ENCODE results near the gene SH3BP4.

The SH3BP4 gene

GRCh38 chr2:235088496-235088921, 136.7 kb downstream of the SH3BP4 start:
- 84% methylated on average over 10 of the region's 10 CpGs for WGBS
- Histone ChIP-seq H3K4ac (ENCODE audit: low read depth in 1 of 2, low read length in 2 of 2) (no peak overlapping the region), H3K4me2 (ENCODE audit: low read length, poor library complexity, severe bottlenecking) (no peak overlapping the region), H2BK12ac (ENCODE audit: low read length in 2 of 2) (no peak overlapping the region), H3K4me3 (ENCODE audit: insufficient read depth in 1 of 2, low read depth in 1 of 2, low read length in 2 of 2) (peak overlapping the region in 1 of 2 experiments; percentile 65), H2BK15ac (ENCODE audit: low read depth, poor library complexity, severe bottlenecking) (no peak overlapping the region), H3K79me1 (replicated peaks; ENCODE audit: low read length, poor library complexity, severe bottlenecking) (no peaks in the 10 kb centered on the region), H3K23ac (ENCODE audit: low read length in 2 of 2) (no peak overlapping the region), H3K36me3 (ENCODE audit: control insufficient read depth in 1 of 2, insufficient read depth in 2 of 2, low read depth in 1 of 2, low read length in 2 of 2) (no peaks in the 10 kb centered on the region), H3K27ac (ENCODE audit: low read length, poor library complexity, severe bottlenecking) (no peak overlapping the region), H2BK5ac (ENCODE audit: low read depth, low read length, poor library complexity, severe bottlenecking) (no peak overlapping the region), H4K8ac (ENCODE audit: low read length) (no peak overlapping the region), H3K9me3 (ENCODE audit: control insufficient read depth, low read length) (peaks cover 6% of the 10 kb centered on the region), H3K9ac (ENCODE audit: low read length) (peak overlapping the region; percentile 83), H2AK5ac (ENCODE audit: low read length, severe bottlenecking) (no peak overlapping the region), H3K4me1 (ENCODE audit: control insufficient read depth, insufficient read depth, low read depth, low read length) (peaks cover 3% of the 10 kb centered on the region), H3K18ac (ENCODE audit: low read depth in 1 of 2, low read length in 2 of 2) (no peak overlapping the region), H2AFZ (ENCODE audit: low read depth, low read length) (no peak overlapping the region), H4K91ac (ENCODE audit: low read length) (no peak overlapping the region), H3K27me3 (ENCODE audit: control insufficient read depth in 1 of 2, insufficient read depth in 1 of 2, low read length in 2 of 2) (peaks cover 9 to 11% of the 10 kb centered on the region in 2 experiments), H2BK120ac (ENCODE audit: low read depth, low read length) (no peak overlapping the region), H3K14ac (ENCODE audit: low read length in 2 of 2) (no peak overlapping the region)
- peak; percentile 15 for DNase-seq

GRCh38 chr2:235091421-235091820, 139.6 kb downstream of the SH3BP4 start:
- no peak overlapping the region for H4K91ac ChIP-seq (ENCODE audit: low read length)
- H2AFZ ChIP-seq (ENCODE audit: low read depth, low read length): no peak overlapping the region
- no peak overlapping the region for H2BK15ac ChIP-seq (ENCODE audit: low read depth, poor library complexity, severe bottlenecking)
- peaks cover 5% of the 10 kb centered on the region for H3K4me1 ChIP-seq (ENCODE audit: control insufficient read depth, insufficient read depth, low read depth, low read length)
- H2BK5ac ChIP-seq (ENCODE audit: low read depth, low read length, poor library complexity, severe bottlenecking): no peak overlapping the region
- H3K4ac ChIP-seq (ENCODE audit: low read depth in 1 of 2, low read length in 2 of 2): no peak overlapping the region
- no peaks in the 10 kb centered on the region for H3K9me3 ChIP-seq (ENCODE audit: control insufficient read depth, low read length)
- no peaks in the 10 kb centered on the region for H3K36me3 ChIP-seq (ENCODE audit: control insufficient read depth in 1 of 2, insufficient read depth in 2 of 2, low read depth in 1 of 2, low read length in 2 of 2)
- no peak overlapping the region for H2AK5ac ChIP-seq (ENCODE audit: low read length, severe bottlenecking)
- H3K18ac ChIP-seq (ENCODE audit: low read depth in 1 of 2, low read length in 2 of 2): no peak overlapping the region
- H2BK12ac ChIP-seq (ENCODE audit: low read length in 2 of 2): no peak overlapping the region
- H3K4me3 ChIP-seq (ENCODE audit: insufficient read depth in 1 of 2, low read depth in 1 of 2, low read length in 2 of 2): no peak overlapping the region
- no peaks in the 10 kb centered on the region for H3K79me1 ChIP-seq (replicated peaks; ENCODE audit: low read length, poor library complexity, severe bottlenecking)
- H3K9ac ChIP-seq (ENCODE audit: low read length): no peak overlapping the region
- no peak overlapping the region for H3K14ac ChIP-seq (ENCODE audit: low read length in 2 of 2)
- 100% methylated on average over 3 of the region's 4 CpGs for WGBS
- H3K4me2 ChIP-seq (ENCODE audit: low read length, poor library complexity, severe bottlenecking): no peak overlapping the region
- H2BK120ac ChIP-seq (ENCODE audit: low read depth, low read length): no peak overlapping the region
- no peak overlapping the region for H4K8ac ChIP-seq (ENCODE audit: low read length)
- H3K27me3 ChIP-seq (ENCODE audit: control insufficient read depth in 1 of 2, insufficient read depth in 1 of 2, low read length in 2 of 2): peaks cover 5 to 11% of the 10 kb centered on the region in 2 experiments
- no peak for DNase-seq
- H3K23ac ChIP-seq (ENCODE audit: low read length in 2 of 2): no peak overlapping the region
- no peak overlapping the region for H3K27ac ChIP-seq (ENCODE audit: low read length, poor library complexity, severe bottlenecking)

DNA sequence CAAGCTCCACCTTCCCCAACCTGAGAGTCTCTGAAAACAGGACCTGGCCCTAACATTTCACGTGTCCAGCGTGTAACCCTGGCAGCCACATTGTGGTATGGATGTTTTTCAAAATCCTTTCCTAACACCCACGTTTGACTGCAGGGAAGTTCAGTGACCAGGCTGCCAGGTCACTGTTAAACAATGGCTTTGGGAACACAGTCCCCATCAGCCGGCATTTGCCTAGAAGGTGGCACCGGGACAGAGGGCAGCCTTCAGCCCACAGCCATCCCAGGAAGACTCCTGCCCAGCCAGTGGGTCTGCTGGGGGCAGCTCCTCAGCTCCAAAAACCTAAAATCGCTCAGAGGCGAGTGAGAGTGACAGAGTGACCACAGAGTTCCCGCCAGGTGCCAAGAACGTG, 140.2 kb downstream of the SH3BP4 start:
- no peak overlapping the region for H3K27ac ChIP-seq (ENCODE audit: low read length, poor library complexity, severe bottlenecking)
- H3K4me1 ChIP-seq (ENCODE audit: control insufficient read depth, insufficient read depth, low read depth, low read length): peaks cover 5% of the 10 kb centered on the region
- peaks cover 5 to 8% of the 10 kb centered on the region in 2 experiments for H3K27me3 ChIP-seq (ENCODE audit: control insufficient read depth in 1 of 2, insufficient read depth in 1 of 2, low read length in 2 of 2)
- no peak overlapping the region for H2BK5ac ChIP-seq (ENCODE audit: low read depth, low read length, poor library complexity, severe bottlenecking)
- no peak overlapping the region for H3K4ac ChIP-seq (ENCODE audit: low read depth in 1 of 2, low read length in 2 of 2)
- H3K79me1 ChIP-seq (replicated peaks; ENCODE audit: low read length, poor library complexity, severe bottlenecking): no peaks in the 10 kb centered on the region
- H3K36me3 ChIP-seq (ENCODE audit: control insufficient read depth in 1 of 2, insufficient read depth in 2 of 2, low read depth in 1 of 2, low read length in 2 of 2): no peaks in the 10 kb centered on the region
- 93% methylated on average over 9 of the region's 9 CpGs for WGBS
- H3K23ac ChIP-seq (ENCODE audit: low read length in 2 of 2): no peak overlapping the region
- H3K18ac ChIP-seq (ENCODE audit: low read depth in 1 of 2, low read length in 2 of 2): no peak overlapping the region
- no peak overlapping the region for H2BK15ac ChIP-seq (ENCODE audit: low read depth, poor library complexity, severe bottlenecking)
- no peak for DNase-seq
- H3K4me3 ChIP-seq (ENCODE audit: insufficient read depth in 1 of 2, low read depth in 1 of 2, low read length in 2 of 2): no peak overlapping the region
- H2AK5ac ChIP-seq (ENCODE audit: low read length, severe bottlenecking): no peak overlapping the region
- H4K8ac ChIP-seq (ENCODE audit: low read length): no peak overlapping the region
- H3K9me3 ChIP-seq (ENCODE audit: control insufficient read depth, low read length): no peaks in the 10 kb centered on the region
- no peak overlapping the region for H3K9ac ChIP-seq (ENCODE audit: low read length)
- no peak overlapping the region for H2BK120ac ChIP-seq (ENCODE audit: low read depth, low read length)
- H2AFZ ChIP-seq (ENCODE audit: low read depth, low read length): no peak overlapping the region
- H2BK12ac ChIP-seq (ENCODE audit: low read length in 2 of 2): no peak overlapping the region
- H3K14ac ChIP-seq (ENCODE audit: low read length in 2 of 2): no peak overlapping the region
- no peak overlapping the region for H4K91ac ChIP-seq (ENCODE audit: low read length)
- H3K4me2 ChIP-seq (ENCODE audit: low read length, poor library complexity, severe bottlenecking): no peak overlapping the region

GRCh38 chr2:235092433-235093223, 140.8 kb downstream of the SH3BP4 start:
- Histone ChIP-seq H3K14ac (ENCODE audit: low read length in 2 of 2) (no peak overlapping the region), H3K27ac (ENCODE audit: low read length, poor library complexity, severe bottlenecking) (no peak overlapping the region), H3K4me1 (ENCODE audit: control insufficient read depth, insufficient read depth, low read depth, low read length) (peaks cover 5% of the 10 kb centered on the region), H3K27me3 (ENCODE audit: control insufficient read depth in 1 of 2, insufficient read depth in 1 of 2, low read length in 2 of 2) (peaks cover 4 to 7% of the 10 kb centered on the region in 2 experiments), H2BK120ac (ENCODE audit: low read depth, low read length) (no peak overlapping the region), H3K23ac (ENCODE audit: low read length in 2 of 2) (no peak overlapping the region), H3K79me1 (replicated peaks; ENCODE audit: low read length, poor library complexity, severe bottlenecking) (peaks cover 1% of the 10 kb centered on the region), H2BK5ac (ENCODE audit: low read depth, low read length, poor library complexity, severe bottlenecking) (no peak overlapping the region), H2BK15ac (ENCODE audit: low read depth, poor library complexity, severe bottlenecking) (no peak overlapping the region), H3K4ac (ENCODE audit: low read depth in 1 of 2, low read length in 2 of 2) (no peak overlapping the region), H2BK12ac (ENCODE audit: low read length in 2 of 2) (no peak overlapping the region), H3K9ac (ENCODE audit: low read length) (no peak overlapping the region), H4K91ac (ENCODE audit: low read length) (peak overlapping the region; percentile 53), H3K36me3 (ENCODE audit: control insufficient read depth in 1 of 2, insufficient read depth in 2 of 2, low read depth in 1 of 2, low read length in 2 of 2) (no peaks in the 10 kb centered on the region), H2AFZ (ENCODE audit: low read depth, low read length) (no peak overlapping the region), H3K4me2 (ENCODE audit: low read length, poor library complexity, severe bottlenecking) (no peak overlapping the region), H3K18ac (ENCODE audit: low read depth in 1 of 2, low read length in 2 of 2) (no peak overlapping the region), H3K9me3 (ENCODE audit: control insufficient read depth, low read length) (no peaks in the 10 kb centered on the region), H4K8ac (ENCODE audit: low read length) (no peak overlapping the region), H3K4me3 (ENCODE audit: insufficient read depth in 1 of 2, low read depth in 1 of 2, low read length in 2 of 2) (no peak overlapping the region), H2AK5ac (ENCODE audit: low read length, severe bottlenecking) (no peak overlapping the region)
- no peak for DNase-seq
- 90% methylated on average over 17 of the region's 17 CpGs for WGBS

Data from mesenchymal stem cell (in vitro differentiated cells and primary cell).